ENCODE measurements around the gene CFI.

Gene CFI

GRCh38 chr4:109701566-109702410, 100.0 kb downstream of the CFI start:
- Histone ChIP-seq H3K27ac (peak overlapping the region in 18 of 21 experiments; percentile 66 to 87 (median 82)), H3K4me3 (peak overlapping the region; percentile 56 to 83 (median 62))

- H3K4me3 ChIP-seq = no peak overlapping the region
Measured at GRCh38 chr4:109699553-109700225, 102.1 kb downstream of the CFI start.

GRCh38 chr4:109698656-109699055, 103.1 kb downstream of the CFI start:
- no peak overlapping the region for H3K4me3 ChIP-seq
- no peak overlapping the region for H3K27ac ChIP-seq

More at GRCh38 chr4:109699553-109700225, 102.1 kb downstream of the CFI start:
- no peak overlapping the region for H3K27ac ChIP-seq

DNA sequence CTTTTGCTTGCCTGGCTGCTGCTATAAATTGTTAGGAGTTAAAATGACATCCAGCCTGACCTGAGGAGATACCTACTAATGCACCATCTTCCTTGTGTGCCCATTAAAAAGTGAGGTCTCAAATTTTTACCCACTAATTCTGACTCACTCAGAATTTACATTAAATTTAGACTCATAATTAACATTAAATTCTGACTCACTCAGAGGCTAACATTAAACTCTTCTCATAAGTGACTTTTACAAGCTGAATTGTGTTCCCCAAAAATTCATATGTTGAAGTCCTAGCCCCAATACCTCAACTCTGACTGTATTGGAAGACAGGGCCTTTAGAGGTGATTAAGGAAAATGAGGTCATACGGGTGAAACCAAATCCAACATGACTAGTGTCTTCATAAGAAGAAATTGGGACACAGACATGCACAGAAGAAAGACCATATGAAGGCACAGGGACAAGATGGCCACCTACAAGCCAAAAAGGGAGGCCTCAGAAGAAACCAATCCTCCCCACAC, 110.3 kb downstream of the CFI start:
- H3K27ac ChIP-seq = peak overlapping the region in 1 of 21 experiments; percentile 64
- H3K4me3 ChIP-seq = no peak overlapping the region

All from skin epidermis (tissue), 12 donors.